NOMO-1 (cell line): ENCODE results near the gene STEAP1.
A peak's percentile ranks its signal among the peaks of the same experiment; 100 is the strongest.
"Not testable (repeated sequence)": the region's sequence is repeated elsewhere in the genome, so short reads cannot be mapped to it uniquely, and the experiment has no call there.

Source experiments
- DNase-seq, 2 experiments: peaks; one replicate each; lab custom pipeline; 2025; ENCODE audit not compliant: unreplicated experiment in 2 of 2; lab: John Stamatoyannopoulos, UW

STEAP1 gene

GRCh38 chr7:90172624-90173023, 18.4 kb downstream of the STEAP1 start:
- DNase-seq, result no peak

- peak; percentile 57 to 90 for DNase-seq
These were observed 19.0 kb downstream of the STEAP1 start for GRCh38 chr7:90173127-90173844.

GRCh38 chr7:90175667-90176066, 21.4 kb downstream of the STEAP1 start:
- no peak for DNase-seq

GRCh38 chr7:90176195-90176594, 21.9 kb downstream of the STEAP1 start:
- no peak for DNase-seq

GRCh38 chr7:90178166-90178565, 23.9 kb downstream of the STEAP1 start:
- no peak for DNase-seq

GRCh38 chr7:90178679-90179278, 24.5 kb downstream of the STEAP1 start:
- DNase-seq, result peak; percentile 99 to 100

- peak in 1 of 2 experiments; percentile 46 for DNase-seq
These were observed 25.8 kb downstream of the STEAP1 start for GRCh38 chr7:90180011-90180585.

GRCh38 chr7:90180649-90181048, 26.4 kb downstream of the STEAP1 start:
- DNase-seq, result peak; percentile 58 to 68

- DNase-seq, result no peak
These were observed 27.2 kb downstream of the STEAP1 start for GRCh38 chr7:90181485-90181884.

- not testable (repeated sequence) for DNase-seq
These were observed 32.0 kb downstream of the STEAP1 start for GRCh38 chr7:90186290-90186689.

- DNase-seq, result peak in 1 of 2 experiments; percentile 25
These were observed 33.3 kb downstream of the STEAP1 start for GRCh38 chr7:90187507-90188050.

GRCh38 chr7:90188281-90188680, 34.0 kb downstream of the STEAP1 start:
- peak; percentile 90 to 99 for DNase-seq

GRCh38 chr7:90190995-90191394, 36.7 kb downstream of the STEAP1 start:
- no peak for DNase-seq

- no peak for DNase-seq
These were observed 37.4 kb downstream of the STEAP1 start for GRCh38 chr7:90191648-90192047.

GRCh38 chr7:90192876-90193750, 38.8 kb downstream of the STEAP1 start:
- no peak for DNase-seq

GRCh38 chr7:90194911-90195809, 40.9 kb downstream of the STEAP1 start:
- DNase-seq, result no peak

- peak in 1 of 2 experiments; percentile 64 for DNase-seq
These were observed 47.4 kb downstream of the STEAP1 start for GRCh38 chr7:90201500-90202195.

GRCh38 chr7:90207956-90208355, 53.7 kb downstream of the STEAP1 start:
- no peak for DNase-seq

- DNase-seq, result no peak
These were observed 55.5 kb downstream of the STEAP1 start for GRCh38 chr7:90209776-90210175.
